Activated CD4-positive, alpha-beta T cell treated with anti-CD3 and anti-CD28 coated beads, Interleukin-2, amount 10 ng/mL, durations not matched to agents 7 days and 5 days (primary cell): ENCODE results near the gene HAPLN2. TPM values are rescaled to one million over a fixed set of nuclear protein-coding genes. Genes with fewer than 3 reads are reported as not detected.
"Not testable (repeated sequence)": the region's sequence is repeated elsewhere in the genome, so short reads cannot be mapped to it uniquely, and the experiment has no call there.

Source experiments
- CTCF ChIA-PET: fragments of 350-600 bp; sonication (Branson Sonifier 250); formaldehyde crosslinking; loops from one replicate; lab custom pipeline; 2021; ENCODE audit warnings: antibody characterized with exemption; lab: Charles Lee
- POLR2A ChIA-PET: fragments of 350-600 bp; sonication (Branson Sonifier 250); formaldehyde crosslinking; loops from one replicate; lab custom pipeline; 2021; ENCODE audit warnings: antibody characterized with exemption; lab: Charles Lee
- DNase-seq: peaks from one replicate; pipeline ENCODE4 v3.0.0-alpha.2; 2020
- H3K27ac Mint-ChIP-seq: one replicate; pipeline ENCODE4 v1.8.0; 2021; ENCODE audit warnings: mild to moderate bottlenecking, moderate library complexity, mixed read lengths
- H3K27me3 Mint-ChIP-seq: one replicate; pipeline ENCODE4 v1.8.0; 2021; ENCODE audit warnings: mixed read lengths
- H3K36me3 Mint-ChIP-seq: one replicate; pipeline ENCODE4 v1.8.0; 2021; ENCODE audit warnings: low read depth, mixed read lengths
- H3K4me1 Mint-ChIP-seq: one replicate; pipeline ENCODE4 v1.8.0; 2021; ENCODE audit warnings: mixed read lengths
- H3K4me3 Mint-ChIP-seq: one replicate; pipeline ENCODE4 v1.8.0; 2021; ENCODE audit warnings: mild to moderate bottlenecking, moderate library complexity, mixed read lengths
- H3K9me3 Mint-ChIP-seq: one replicate; pipeline ENCODE4 v1.8.0; 2021; ENCODE audit warnings: mixed read lengths
- total RNA-seq, 2 experiments: library from RNA; stranded (reverse); gene quantifications; one replicate each; pipeline ENCODE4 v1.2.3, GENCODE V29; 2021

The HAPLN2 gene
- total RNA-seq, 2 experiments from 2014 or later, result 0.62 TPM; not detected in 1

DNA sequence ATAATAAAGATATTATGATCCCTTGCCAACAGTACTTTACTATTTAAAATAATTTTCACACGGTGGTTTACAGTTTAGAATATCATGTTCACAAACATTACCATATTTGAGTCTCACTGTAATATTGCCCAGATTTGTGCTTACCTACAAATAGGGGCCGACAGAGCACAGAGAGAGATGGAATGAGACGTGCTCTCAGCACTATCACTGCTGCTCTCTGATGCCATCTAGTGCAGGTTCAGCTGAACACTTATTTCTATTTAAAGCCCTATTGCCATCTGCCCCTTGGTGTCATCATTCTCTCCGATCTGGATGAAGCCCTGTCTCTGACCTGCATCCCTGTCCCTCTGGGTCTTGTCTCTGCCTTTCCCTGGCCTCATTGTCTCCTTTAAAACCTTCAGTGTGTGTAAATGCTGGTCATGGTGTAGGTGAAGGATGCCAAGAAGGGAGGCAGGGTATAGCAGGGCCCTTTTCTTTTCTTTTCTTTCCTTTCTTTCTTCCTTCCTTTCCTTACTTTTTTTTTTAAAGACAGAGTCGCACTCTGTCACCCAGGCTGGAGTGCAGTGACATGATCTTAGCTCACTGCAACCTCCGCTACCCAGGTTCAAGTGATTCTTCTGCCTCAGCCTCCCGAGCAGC, 11.1 kb upstream of the HAPLN2 start:
- Mint-ChIP-seq H3K9me3 (no peaks in the 10 kb centered on the region), H3K4me1 (peaks cover 4% of the 10 kb centered on the region), H3K4me3 (no peak overlapping the region), H3K27ac (no peak overlapping the region), H3K36me3 (no peaks in the 10 kb centered on the region), H3K27me3 (peaks cover 19% of the 10 kb centered on the region)
- ChIA-PET POLR2A (interaction anchor here (0.6 kb wide), 1 partner anchor 223 kb away, joined by 3 read pairs; no protein-coding TSS in a partner anchor), CTCF (interaction anchor here (0.7 to 1.7 kb wide), 21 partner anchors 9 to 329 kb away, joined by 3 to 7 read pairs (median 4); partner anchors contain the start of genes BCAN and TTC24)
- peak; percentile 82 for DNase-seq

GRCh38 chr1:156608981-156609380, 10.2 kb upstream of the HAPLN2 start:
- peak; percentile 72 for DNase-seq
- ChIA-PET POLR2A (interaction anchor here (0.6 kb wide), 1 partner anchor 243 kb away, joined by 3 read pairs; no protein-coding TSS in a partner anchor), CTCF (interaction anchor here (0.7 to 1.7 kb wide), 17 partner anchors 8 to 328 kb away, joined by 3 to 7 read pairs (median 4); partner anchors contain the start of gene BCAN)
- Mint-ChIP-seq H3K9me3 (no peaks in the 10 kb centered on the region), H3K27ac (no peak overlapping the region), H3K27me3 (peaks cover 19% of the 10 kb centered on the region), H3K36me3 (no peaks in the 10 kb centered on the region), H3K4me1 (peaks cover 4% of the 10 kb centered on the region), H3K4me3 (no peak overlapping the region)

GRCh38 chr1:156610072-156610471, 9.1 kb upstream of the HAPLN2 start:
- CTCF ChIA-PET, result interaction anchor here (2.0 kb wide), 1 partner anchor 10 kb away, joined by 7 read pairs; the partner anchor contains the start of gene HAPLN2

DNA sequence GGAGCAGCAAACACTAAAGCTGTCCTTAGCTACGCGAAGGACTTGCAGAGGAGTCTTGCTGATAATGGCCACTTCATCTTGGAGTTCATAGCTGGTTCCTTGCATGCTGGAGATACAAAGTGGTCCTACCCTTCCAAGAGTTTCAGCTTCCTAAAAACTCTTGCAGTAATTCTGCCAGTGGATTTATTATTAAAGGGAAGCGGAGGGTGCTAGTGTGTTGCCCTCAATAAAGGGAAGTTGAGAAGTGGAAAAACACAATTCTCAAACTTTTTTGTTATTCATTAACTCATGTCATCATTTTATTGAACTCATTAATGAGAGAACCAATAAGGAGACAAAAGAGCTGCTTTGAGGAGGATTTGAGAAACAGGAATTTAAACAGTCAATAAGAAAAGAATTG, 6.5 kb upstream of the HAPLN2 start:
- POLR2A ChIA-PET, result interaction anchor here (0.6 kb wide), 1 partner anchor 453 kb away, joined by 3 read pairs; no protein-coding TSS in a partner anchor
- no peak for DNase-seq
- Mint-ChIP-seq H3K27me3 (peaks cover 37% of the 10 kb centered on the region), H3K4me3 (no peak overlapping the region), H3K4me1 (peaks cover 4% of the 10 kb centered on the region), H3K36me3 (no peaks in the 10 kb centered on the region), H3K27ac (no peak overlapping the region), H3K9me3 (no peaks in the 10 kb centered on the region)
- CTCF ChIA-PET, result interaction anchor here (0.9 to 1.3 kb wide), 5 partner anchors 10 to 227 kb away, joined by 3 to 4 read pairs (median 3); partner anchors contain the start of gene NES

More at GRCh38 chr1:156610072-156610471, 9.1 kb upstream of the HAPLN2 start:
- not testable (repeated sequence) for H3K4me3 Mint-ChIP-seq, H3K9me3 Mint-ChIP-seq, H3K4me1 Mint-ChIP-seq, DNase-seq, H3K36me3 Mint-ChIP-seq, H3K27ac Mint-ChIP-seq
- H3K27me3 Mint-ChIP-seq, result peaks cover 23% of the 10 kb centered on the region
- POLR2A ChIA-PET, result interaction anchor here (0.6 kb wide), 1 partner anchor 212 kb away, joined by 3 read pairs; no protein-coding TSS in a partner anchor

DNA sequence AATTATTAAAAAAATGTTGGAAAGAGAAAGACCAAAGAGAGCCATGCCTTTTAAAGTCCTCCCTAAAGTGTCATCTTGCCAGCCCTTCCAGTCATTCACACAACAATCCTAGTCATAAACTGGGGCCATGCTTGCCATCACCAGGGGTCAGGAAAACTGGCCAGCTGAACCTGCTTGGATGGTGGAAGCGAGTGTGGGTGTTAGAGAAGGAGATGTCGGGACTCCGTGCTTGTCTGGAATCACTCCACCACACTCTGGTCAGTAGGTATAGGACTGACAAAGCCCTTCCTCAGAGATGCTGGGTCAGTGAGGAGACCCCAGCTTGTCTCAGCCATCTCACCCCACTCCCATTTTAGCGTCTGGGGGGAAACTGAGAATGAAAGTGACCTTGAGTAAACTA, 3.3 kb upstream of the HAPLN2 start:
- no peaks in the 10 kb centered on the region for H3K36me3 Mint-ChIP-seq
- H3K27ac Mint-ChIP-seq, result no peak overlapping the region
- no peak overlapping the region for H3K4me3 Mint-ChIP-seq
- ChIA-PET POLR2A (no interaction called here), CTCF (interaction anchor here (2.4 kb wide), 1 partner anchor 8 kb away, joined by 7 read pairs; no protein-coding TSS in a partner anchor)
- no peaks in the 10 kb centered on the region for H3K4me1 Mint-ChIP-seq
- no peaks in the 10 kb centered on the region for H3K9me3 Mint-ChIP-seq
- no peak for DNase-seq
- H3K27me3 Mint-ChIP-seq, result peaks cover 58% of the 10 kb centered on the region

GRCh38 chr1:156616463-156616862, 2.8 kb upstream of the HAPLN2 start:
- CTCF ChIA-PET, result interaction anchor here (1.3 to 1.5 kb wide), 3 partner anchors 8 to 231 kb away, joined by 3 to 5 read pairs (median 3); no protein-coding TSS in a partner anchor
- Mint-ChIP-seq H3K36me3 (no peaks in the 10 kb centered on the region), H3K27me3 (peaks cover 61% of the 10 kb centered on the region), H3K4me3 (no peak overlapping the region), H3K27ac (no peak overlapping the region), H3K9me3 (no peaks in the 10 kb centered on the region), H3K4me1 (no peaks in the 10 kb centered on the region)
- no peak for DNase-seq
- POLR2A ChIA-PET, result no interaction called here

GRCh38 chr1:156619582-156619955, 354 bp downstream of the HAPLN2 start:
- CTCF ChIA-PET, result interaction anchor here (0.6 to 2.6 kb wide), 7 partner anchors 9 to 252 kb away, joined by 3 to 10 read pairs (median 4); partner anchors contain the start of gene CRABP2
- Mint-ChIP-seq H3K4me1 (peaks cover 3% of the 10 kb centered on the region), H3K27me3 (peaks cover 74% of the 10 kb centered on the region), H3K36me3 (no peaks in the 10 kb centered on the region), H3K27ac (no peak overlapping the region), H3K9me3 (no peaks in the 10 kb centered on the region), H3K4me3 (no peak overlapping the region)
- POLR2A ChIA-PET, result no interaction called here
- DNase-seq, result no peak

GRCh38 chr1:156622581-156623297, 3.5 kb downstream of the HAPLN2 start:
- Mint-ChIP-seq H3K9me3 (no peaks in the 10 kb centered on the region), H3K27ac (no peak overlapping the region), H3K4me1 (peaks cover 12% of the 10 kb centered on the region), H3K4me3 (no peak overlapping the region), H3K27me3 (peaks cover 72% of the 10 kb centered on the region), H3K36me3 (no peaks in the 10 kb centered on the region)
- DNase-seq, result no peak
- POLR2A ChIA-PET, result no interaction called here
- CTCF ChIA-PET, result interaction anchor here (0.5 to 3.8 kb wide), 5 partner anchors 10 to 188 kb away, joined by 3 to 21 read pairs (median 6); partner anchors contain the start of gene NES

DNA sequence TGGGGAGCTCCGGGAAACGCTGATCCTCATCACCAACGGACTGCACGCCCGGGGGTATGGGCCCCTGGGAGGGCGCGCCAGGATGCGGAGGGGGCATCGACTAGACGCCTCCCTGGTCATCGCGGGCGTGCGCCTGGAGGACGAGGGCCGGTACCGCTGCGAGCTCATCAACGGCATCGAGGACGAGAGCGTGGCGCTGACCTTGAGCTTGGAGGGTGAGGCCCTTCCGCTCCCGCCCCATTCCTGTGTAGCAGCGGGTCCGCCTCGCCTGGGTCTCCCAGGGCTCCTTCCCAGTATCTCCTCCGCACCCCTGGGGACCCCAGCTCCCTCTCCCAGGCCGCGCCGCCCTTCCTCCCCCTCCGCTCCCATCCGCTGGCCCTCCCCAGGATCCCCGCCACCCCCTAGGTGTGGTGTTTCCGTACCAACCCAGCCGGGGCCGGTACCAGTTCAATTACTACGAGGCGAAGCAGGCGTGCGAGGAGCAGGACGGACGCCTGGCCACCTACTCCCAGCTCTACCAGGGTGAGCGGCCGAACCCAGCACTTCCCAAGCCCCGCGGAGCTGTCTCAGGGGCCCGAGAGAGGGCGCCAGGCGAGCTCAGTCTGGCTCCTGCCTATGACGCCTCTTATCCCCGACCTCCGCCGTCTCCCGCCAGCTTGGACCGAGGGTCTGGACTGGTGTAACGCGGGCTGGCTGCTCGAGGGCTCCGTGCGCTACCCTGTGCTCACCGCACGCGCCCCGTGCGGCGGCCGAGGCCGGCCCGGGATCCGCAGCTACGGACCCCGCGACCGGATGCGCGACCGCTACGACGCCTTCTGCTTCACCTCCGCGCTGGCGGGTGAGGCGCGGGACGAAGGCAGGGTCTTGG, 5.0 kb downstream of the HAPLN2 start:
- H3K27me3 Mint-ChIP-seq, result peaks cover 68% of the 10 kb centered on the region
- H3K36me3 Mint-ChIP-seq, result no peaks in the 10 kb centered on the region
- H3K27ac Mint-ChIP-seq, result no peak overlapping the region
- CTCF ChIA-PET, result interaction anchor here (0.5 to 3.8 kb wide), 27 partner anchors 9 to 254 kb away, joined by 3 to 21 read pairs (median 5); partner anchors contain the start of genes BCAN and NES
- H3K4me3 Mint-ChIP-seq, result no peak overlapping the region
- no peaks in the 10 kb centered on the region for H3K9me3 Mint-ChIP-seq
- H3K4me1 Mint-ChIP-seq, result peaks cover 12% of the 10 kb centered on the region
- POLR2A ChIA-PET, result no interaction called here
- DNase-seq, result peak; percentile 24

GRCh38 chr1:156624814-156625435, 5.7 kb downstream of the HAPLN2 start:
- ChIA-PET POLR2A (no interaction called here), CTCF (interaction anchor here (0.8 to 3.8 kb wide), 25 partner anchors 10 to 254 kb away, joined by 3 to 21 read pairs (median 5); partner anchors contain the start of genes BCAN and NES)
- peaks cover 68% of the 10 kb centered on the region for H3K27me3 Mint-ChIP-seq
- H3K36me3 Mint-ChIP-seq, result no peaks in the 10 kb centered on the region
- H3K27ac Mint-ChIP-seq, result no peak overlapping the region
- H3K4me1 Mint-ChIP-seq, result peaks cover 12% of the 10 kb centered on the region
- no peak overlapping the region for H3K4me3 Mint-ChIP-seq
- no peak for DNase-seq
- H3K9me3 Mint-ChIP-seq, result no peaks in the 10 kb centered on the region

- no peaks in the 10 kb centered on the region for H3K9me3 Mint-ChIP-seq
- ChIA-PET CTCF (interaction anchor here (0.8 to 3.8 kb wide), 10 partner anchors 13 to 117 kb away, joined by 3 to 21 read pairs (median 6); partner anchors contain the start of genes BCAN and NES), POLR2A (no interaction called here)
- H3K27me3 Mint-ChIP-seq, result peaks cover 66% of the 10 kb centered on the region
- H3K27ac Mint-ChIP-seq, result peak overlapping the region; percentile 21
- H3K4me1 Mint-ChIP-seq, result peaks cover 12% of the 10 kb centered on the region
- DNase-seq, result peak; percentile 71
- peak overlapping the region; percentile 55 for H3K4me3 Mint-ChIP-seq
- no peaks in the 10 kb centered on the region for H3K36me3 Mint-ChIP-seq
These were observed 6.3 kb downstream of the HAPLN2 start for GRCh38 chr1:156625436-156626078.
